Panc1 (cell line): ENCODE measurements around the gene CHL1. TPM values are rescaled to one million over a fixed set of nuclear protein-coding genes. Genes with fewer than 3 reads are reported as not detected.

Experiments
- ATAC-seq: fragments of 200-7000 bp; cut with Tn5 transposase; 2 replicates; pipeline ENCODE4 v1.9.1; 2020; ENCODE audit warnings: mild to moderate bottlenecking, moderate library complexity
- BruUV-seq: library from RNA; stranded (reverse); fragments of 400-500 nt; replicated peaks from 2 replicates; lab custom pipeline; 2021; lab: Mats Ljungman, UMichigan
- CTCF ChIA-PET: fragments of 300-600 bp; sonication (Branson Sonifier 250); formaldehyde crosslinking; loops from one replicate; lab custom pipeline; 2022; ENCODE audit warnings: antibody characterized with exemption; lab: Charles Lee
- POLR2A ChIA-PET: fragments of 300-600 bp; sonication (Branson Sonifier 250); formaldehyde crosslinking; loops from one replicate; lab custom pipeline; 2022; ENCODE audit warnings: antibody characterized with exemption; lab: Charles Lee
- DNase-seq: peaks from one replicate; pipeline ENCODE4 v3.0.0-alpha.2; 2010; ENCODE audit warnings: low read depth, low spot score
- H3K27ac ChIP-seq: 2 replicates; pipeline ENCODE4 v1.5.1; 2011; ENCODE audit warnings: mild to moderate bottlenecking, low read length, inconsistent platforms
- H3K27me3 ChIP-seq: fragments of 200-500 bp; sonication (Bioruptor generic); 2 replicates; pipeline ENCODE4 v1.6.0; 2014; ENCODE audit warnings: low read length, inconsistent platforms; ENCODE audit not compliant: control insufficient read depth, insufficient read depth
- H3K36me3 ChIP-seq: fragments of 200-500 bp; sonication (Bioruptor generic); 2 replicates; pipeline ENCODE4 v1.5.1; 2014; ENCODE audit warnings: inconsistent platforms, mild to moderate bottlenecking, low read length, moderate library complexity; ENCODE audit not compliant: control insufficient read depth, insufficient read depth
- H3K4me1 ChIP-seq: 2 replicates; pipeline ENCODE4 v1.5.1; 2011; ENCODE audit warnings: inconsistent platforms, mild to moderate bottlenecking, low read length, moderate library complexity; ENCODE audit not compliant: control insufficient read depth, insufficient read depth
- H3K4me3 ChIP-seq, 2 experiments: 2 replicates each; pipeline ENCODE4 v1.5.1; 2011 to 2012; ENCODE audit warnings: low read depth in 2 of 2, low read length in 2 of 2, mild to moderate bottlenecking in 2 of 2, inconsistent platforms in 1 of 2, moderate library complexity in 1 of 2
- H3K9me3 ChIP-seq: fragments of 200-500 bp; sonication (Bioruptor generic); 2 replicates; pipeline ENCODE4 v1.5.1; 2014; ENCODE audit warnings: low read depth, mild to moderate bottlenecking, inconsistent platforms, low read length, moderate library complexity; ENCODE audit not compliant: control insufficient read depth, insufficient read depth
- POLR2AphosphoS5 ChIP-seq: IDR thresholded peaks from 2 replicates; pipeline ENCODE4 v1.6.1; 2012; ENCODE audit warnings: mild to moderate bottlenecking, low read depth, low read length, moderate library complexity
- SIN3A ChIP-seq: IDR thresholded peaks from 2 replicates; pipeline ENCODE4 v1.6.1; 2012; ENCODE audit warnings: low read depth, mild to moderate bottlenecking, low read length, moderate library complexity, borderline replicate concordance; ENCODE audit not compliant: insufficient read depth
- TCF7L2 ChIP-seq: IDR thresholded peaks from 2 replicates; pipeline ENCODE4 v1.6.1; 2011; ENCODE audit warnings: mild to moderate bottlenecking, low read depth, low read length, inconsistent platforms
- in situ Hi-C: cut with HindIII; loops from 2 replicates; pipeline ENCODE4 v1.10.0; 2016; ENCODE audit warnings: low sequenced_read_pairs, low pct_unique_long_range_greater_than_20kb
- intact Hi-C: fragments of 100-400 bp; cut with micrococcal nuclease; formaldehyde crosslinking; loops from one replicate; pipeline ENCODE4 v1.10.0; 2022; ENCODE audit not compliant: unreplicated experiment
- total RNA-seq: library from RNA; stranded (reverse); gene quantifications from one replicate; pipeline ENCODE4 v1.2.1, GENCODE V29; 2021; ENCODE audit not compliant: unreplicated experiment
- TF ChIP-seq, protein P1 (sequence below): fragments of 450-650 bp; IDR thresholded peaks from 2 replicates; pipeline ENCODE4 v1.5.1; 2017; ENCODE audit warnings: mild to moderate bottlenecking
- TF ChIP-seq, protein P2 (sequence below), 2 experiments: IDR thresholded peaks; 2 replicates each; pipeline ENCODE4 v1.6.1; 2011 to 2012; ENCODE audit warnings: low read depth in 2 of 2, control low read depth in 1 of 2, low read length in 1 of 2, mild to moderate bottlenecking in 1 of 2, moderate library complexity in 1 of 2; ENCODE audit not compliant: insufficient read depth in 1 of 2

CHL1 gene
- total RNA-seq, 1 experiment from 2014 or later = not detected

- ChIA-PET CTCF (no interaction called here), POLR2A (no interaction called here)
- Histone ChIP-seq H3K4me1 (no peaks in the 10 kb centered on the region), H3K4me3 (no peak overlapping the region), H3K9me3 (no peaks in the 10 kb centered on the region), H3K36me3 (no peaks in the 10 kb centered on the region), H3K27me3 (no peaks in the 10 kb centered on the region), H3K27ac (no peak overlapping the region)
- DNase-seq (no peak), ATAC-seq (no peak)
- in situ Hi-C loops = no loop called here
- no TSS peak for BruUV-seq
- intact Hi-C loops = no loop called here
- TF ChIP-seq SIN3A = no peak
- TF ChIP-seq TCF7L2 = no peak
- TF ChIP-seq POLR2AphosphoS5 = no peak
- TF ChIP-seq, protein P1, sequence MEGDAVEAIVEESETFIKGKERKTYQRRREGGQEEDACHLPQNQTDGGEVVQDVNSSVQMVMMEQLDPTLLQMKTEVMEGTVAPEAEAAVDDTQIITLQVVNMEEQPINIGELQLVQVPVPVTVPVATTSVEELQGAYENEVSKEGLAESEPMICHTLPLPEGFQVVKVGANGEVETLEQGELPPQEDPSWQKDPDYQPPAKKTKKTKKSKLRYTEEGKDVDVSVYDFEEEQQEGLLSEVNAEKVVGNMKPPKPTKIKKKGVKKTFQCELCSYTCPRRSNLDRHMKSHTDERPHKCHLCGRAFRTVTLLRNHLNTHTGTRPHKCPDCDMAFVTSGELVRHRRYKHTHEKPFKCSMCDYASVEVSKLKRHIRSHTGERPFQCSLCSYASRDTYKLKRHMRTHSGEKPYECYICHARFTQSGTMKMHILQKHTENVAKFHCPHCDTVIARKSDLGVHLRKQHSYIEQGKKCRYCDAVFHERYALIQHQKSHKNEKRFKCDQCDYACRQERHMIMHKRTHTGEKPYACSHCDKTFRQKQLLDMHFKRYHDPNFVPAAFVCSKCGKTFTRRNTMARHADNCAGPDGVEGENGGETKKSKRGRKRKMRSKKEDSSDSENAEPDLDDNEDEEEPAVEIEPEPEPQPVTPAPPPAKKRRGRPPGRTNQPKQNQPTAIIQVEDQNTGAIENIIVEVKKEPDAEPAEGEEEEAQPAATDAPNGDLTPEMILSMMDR = no peak
- TF ChIP-seq, protein P2, sequence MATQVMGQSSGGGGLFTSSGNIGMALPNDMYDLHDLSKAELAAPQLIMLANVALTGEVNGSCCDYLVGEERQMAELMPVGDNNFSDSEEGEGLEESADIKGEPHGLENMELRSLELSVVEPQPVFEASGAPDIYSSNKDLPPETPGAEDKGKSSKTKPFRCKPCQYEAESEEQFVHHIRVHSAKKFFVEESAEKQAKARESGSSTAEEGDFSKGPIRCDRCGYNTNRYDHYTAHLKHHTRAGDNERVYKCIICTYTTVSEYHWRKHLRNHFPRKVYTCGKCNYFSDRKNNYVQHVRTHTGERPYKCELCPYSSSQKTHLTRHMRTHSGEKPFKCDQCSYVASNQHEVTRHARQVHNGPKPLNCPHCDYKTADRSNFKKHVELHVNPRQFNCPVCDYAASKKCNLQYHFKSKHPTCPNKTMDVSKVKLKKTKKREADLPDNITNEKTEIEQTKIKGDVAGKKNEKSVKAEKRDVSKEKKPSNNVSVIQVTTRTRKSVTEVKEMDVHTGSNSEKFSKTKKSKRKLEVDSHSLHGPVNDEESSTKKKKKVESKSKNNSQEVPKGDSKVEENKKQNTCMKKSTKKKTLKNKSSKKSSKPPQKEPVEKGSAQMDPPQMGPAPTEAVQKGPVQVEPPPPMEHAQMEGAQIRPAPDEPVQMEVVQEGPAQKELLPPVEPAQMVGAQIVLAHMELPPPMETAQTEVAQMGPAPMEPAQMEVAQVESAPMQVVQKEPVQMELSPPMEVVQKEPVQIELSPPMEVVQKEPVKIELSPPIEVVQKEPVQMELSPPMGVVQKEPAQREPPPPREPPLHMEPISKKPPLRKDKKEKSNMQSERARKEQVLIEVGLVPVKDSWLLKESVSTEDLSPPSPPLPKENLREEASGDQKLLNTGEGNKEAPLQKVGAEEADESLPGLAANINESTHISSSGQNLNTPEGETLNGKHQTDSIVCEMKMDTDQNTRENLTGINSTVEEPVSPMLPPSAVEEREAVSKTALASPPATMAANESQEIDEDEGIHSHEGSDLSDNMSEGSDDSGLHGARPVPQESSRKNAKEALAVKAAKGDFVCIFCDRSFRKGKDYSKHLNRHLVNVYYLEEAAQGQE (IDR thresholded peaks at IDR 0.05; ENCODE audit: insufficient read depth in 1 of 2, low read depth in 2 of 2, low read length in 1 of 2) = no peak
Measured at GRCh38 chr3:277873-278272, 81.3 kb downstream of the CHL1 start.

DNA sequence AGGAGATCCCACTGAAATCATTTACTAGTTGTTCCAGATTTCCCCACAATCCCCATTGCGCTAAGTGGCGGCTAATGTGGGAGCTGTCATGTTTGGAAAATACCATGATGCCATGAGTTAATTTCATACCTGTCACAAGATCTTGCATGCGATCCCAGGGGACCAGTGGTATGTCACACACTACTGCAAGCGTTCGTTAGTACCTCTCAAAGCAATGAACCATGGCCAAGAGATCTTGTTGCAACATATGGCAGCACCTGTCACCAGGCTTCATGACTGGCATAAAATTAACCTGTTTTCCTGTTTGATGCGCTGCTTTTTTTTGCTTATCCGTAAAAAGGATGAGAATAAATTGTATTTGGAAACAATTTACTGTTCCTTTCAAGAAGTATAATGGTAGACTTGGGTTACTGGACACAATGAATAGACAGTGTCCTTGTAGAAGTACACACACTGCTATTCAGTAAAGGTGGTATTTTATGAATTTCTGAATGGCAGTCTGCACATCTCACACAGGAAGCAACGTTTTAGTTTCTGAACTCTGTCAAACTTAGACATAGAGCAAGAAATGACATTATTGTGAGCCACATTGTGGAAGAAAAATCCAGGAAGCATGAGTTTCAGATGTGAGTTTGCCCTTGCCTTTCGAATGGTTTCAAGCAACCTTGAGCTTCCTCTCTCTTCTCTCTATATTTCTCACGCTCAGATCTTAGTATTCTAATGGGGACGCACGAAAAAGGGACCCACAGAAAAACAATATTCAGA lies 81.9 kb downstream of the CHL1 start:
- no peaks in the 10 kb centered on the region for H3K4me1 ChIP-seq
- BruUV-seq = no TSS peak
- DNase-seq = no peak
- intact Hi-C loops = no loop called here
- H3K36me3 ChIP-seq = no peaks in the 10 kb centered on the region
- no peaks in the 10 kb centered on the region for H3K27me3 ChIP-seq
- H3K9me3 ChIP-seq = no peaks in the 10 kb centered on the region
- H3K27ac ChIP-seq = no peak overlapping the region
- ChIA-PET CTCF (no interaction called here), POLR2A (no interaction called here)
- no peak overlapping the region for H3K4me3 ChIP-seq
- TF ChIP-seq, protein P1 = no peak
- TF ChIP-seq, protein P2 (IDR thresholded peaks at IDR 0.05; ENCODE audit: insufficient read depth in 1 of 2, low read depth in 2 of 2, low read length in 1 of 2) = no peak
- TF ChIP-seq SIN3A (no peak), TCF7L2 (no peak), POLR2AphosphoS5 (no peak)
- ATAC-seq = no peak
- in situ Hi-C loops = no loop called here
